ENCODE results near the gene ZNF492.
"Not testable (repeated sequence)": the region's sequence is repeated elsewhere in the genome, so short reads cannot be mapped to it uniquely, and the experiment has no call there.

Gene ZNF492

GRCh38 chr19:22633706-22634449, at the start of gene ZNF492:
TSS of gene ZNF492 (plus strand) at chr19:22634324. CDS start at chr19:22653400, 19,076 bp downstream.
- not testable (repeated sequence) for DNase-seq

GRCh38 chr19:22595422-22595821, 38.7 kb upstream of the ZNF492 start:
- DNase-seq: no peak

DNA sequence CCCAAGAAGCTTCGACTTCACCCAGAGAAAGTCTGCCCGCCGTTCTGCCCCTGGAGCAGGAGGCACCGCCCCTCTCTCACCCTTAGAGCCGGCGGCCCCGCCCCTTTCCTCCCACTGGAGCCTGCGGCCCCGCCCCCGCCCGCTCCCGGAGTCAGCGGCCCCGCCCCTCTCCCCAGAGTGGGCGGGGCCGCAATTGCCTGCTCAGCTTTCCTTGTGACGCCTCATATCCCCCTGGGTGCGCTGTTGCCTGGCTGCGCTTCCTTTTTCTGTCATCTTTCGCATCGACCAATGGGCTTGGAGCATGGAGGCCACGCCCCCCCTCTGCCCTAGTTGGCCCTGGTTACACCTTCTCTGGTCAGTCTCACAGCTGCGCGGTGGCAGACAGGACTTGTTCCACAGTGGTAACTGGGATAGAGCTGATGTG, 38.2 kb upstream of the ZNF492 start:
- no peak for DNase-seq

DNA sequence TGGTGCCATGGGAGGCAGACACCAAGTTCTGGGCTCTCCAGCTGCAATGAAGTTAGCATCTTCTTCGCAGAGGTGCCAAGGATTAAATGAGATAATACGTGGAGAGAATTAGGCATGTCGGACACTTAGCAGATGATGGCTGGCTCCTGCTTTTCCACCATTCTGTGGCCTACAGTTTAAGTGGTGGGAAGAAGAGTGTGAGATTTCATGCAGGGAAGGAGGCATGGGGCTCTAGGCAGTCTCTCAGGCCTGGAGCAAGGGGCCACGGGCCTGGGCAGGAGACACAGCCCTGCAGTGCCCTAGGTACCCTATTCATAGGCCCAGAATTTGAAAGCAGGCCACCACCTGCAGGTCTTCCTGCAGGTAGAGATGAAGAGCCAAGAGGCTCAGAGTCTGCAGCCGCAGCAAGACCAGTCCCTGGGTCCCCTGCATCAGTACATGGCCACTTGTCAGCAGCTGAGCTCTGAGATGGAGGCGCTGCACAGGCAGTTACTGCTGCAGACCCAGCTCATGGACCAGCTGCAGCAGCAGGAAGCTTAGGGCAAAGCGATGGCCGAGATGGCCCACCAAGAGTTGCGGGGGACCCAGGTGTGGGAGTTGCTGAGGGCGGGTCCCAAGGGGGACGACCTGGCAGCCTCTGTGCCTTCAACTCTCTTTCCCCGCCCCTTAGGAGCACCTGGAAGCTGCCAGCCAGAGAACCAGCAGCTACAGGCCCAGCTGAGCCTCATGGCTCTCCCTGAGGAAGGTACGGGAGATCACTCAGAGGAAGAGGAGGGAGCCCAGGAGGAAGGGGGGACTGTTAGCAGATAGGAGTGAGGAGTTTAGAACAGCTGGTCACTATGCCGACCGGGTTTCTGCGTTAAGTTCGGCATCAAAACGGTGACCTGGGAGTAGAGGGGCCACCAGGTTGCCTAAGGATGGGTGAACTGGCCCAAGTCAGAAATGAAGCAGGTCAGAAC, 33.2 kb upstream of the ZNF492 start:
- no peak for DNase-seq

GRCh38 chr19:22601906-22602630, 32.1 kb upstream of the ZNF492 start:
- DNase-seq: no peak

GRCh38 chr19:22602631-22603272, 31.4 kb upstream of the ZNF492 start:
- DNase-seq: no peak

DNA sequence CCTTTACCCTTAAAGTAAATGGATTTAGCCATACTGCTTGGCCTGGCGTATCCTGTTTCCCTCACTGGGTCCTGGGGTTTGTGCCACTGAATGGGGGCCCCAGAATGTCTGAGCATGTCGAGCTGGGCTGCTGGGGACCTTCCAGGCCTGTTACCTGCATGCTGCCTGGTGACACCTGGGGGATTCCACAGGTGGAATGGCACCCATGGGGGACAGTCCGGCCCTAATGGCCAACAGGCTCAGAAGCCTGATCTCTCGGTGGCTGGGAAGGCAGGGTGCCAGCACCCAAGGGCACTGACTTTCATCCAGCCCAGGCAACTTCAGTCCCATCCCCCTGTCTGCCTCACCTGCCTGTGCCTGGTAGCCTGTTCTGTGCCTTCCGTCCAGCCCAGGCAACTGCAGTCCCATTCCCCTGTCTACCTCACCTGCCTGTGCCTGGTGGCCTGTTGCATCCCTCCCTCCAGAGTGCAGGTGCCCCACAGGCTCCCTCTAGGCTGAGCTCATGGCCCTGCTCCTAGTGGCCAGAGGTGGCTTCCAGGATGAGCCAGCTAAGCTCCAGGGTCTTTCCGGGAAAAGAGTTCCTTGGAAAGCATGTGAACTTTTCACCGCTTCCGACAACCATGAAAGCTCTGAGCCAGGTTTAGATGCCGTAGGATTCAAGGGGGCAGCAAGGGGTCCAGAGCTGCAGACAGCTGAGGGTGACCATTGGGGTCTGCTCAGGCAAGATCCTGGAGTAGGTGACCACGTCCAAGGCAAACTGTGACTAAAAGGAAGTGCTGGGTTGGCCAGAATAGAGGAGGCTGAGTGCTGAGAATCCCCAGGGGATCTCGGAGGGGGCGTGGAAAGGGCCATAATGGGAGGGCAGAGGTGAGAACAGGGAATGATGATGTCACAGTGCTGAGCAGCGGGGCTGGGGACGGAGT, 30.3 kb upstream of the ZNF492 start:
- DNase-seq: no peak

DNA sequence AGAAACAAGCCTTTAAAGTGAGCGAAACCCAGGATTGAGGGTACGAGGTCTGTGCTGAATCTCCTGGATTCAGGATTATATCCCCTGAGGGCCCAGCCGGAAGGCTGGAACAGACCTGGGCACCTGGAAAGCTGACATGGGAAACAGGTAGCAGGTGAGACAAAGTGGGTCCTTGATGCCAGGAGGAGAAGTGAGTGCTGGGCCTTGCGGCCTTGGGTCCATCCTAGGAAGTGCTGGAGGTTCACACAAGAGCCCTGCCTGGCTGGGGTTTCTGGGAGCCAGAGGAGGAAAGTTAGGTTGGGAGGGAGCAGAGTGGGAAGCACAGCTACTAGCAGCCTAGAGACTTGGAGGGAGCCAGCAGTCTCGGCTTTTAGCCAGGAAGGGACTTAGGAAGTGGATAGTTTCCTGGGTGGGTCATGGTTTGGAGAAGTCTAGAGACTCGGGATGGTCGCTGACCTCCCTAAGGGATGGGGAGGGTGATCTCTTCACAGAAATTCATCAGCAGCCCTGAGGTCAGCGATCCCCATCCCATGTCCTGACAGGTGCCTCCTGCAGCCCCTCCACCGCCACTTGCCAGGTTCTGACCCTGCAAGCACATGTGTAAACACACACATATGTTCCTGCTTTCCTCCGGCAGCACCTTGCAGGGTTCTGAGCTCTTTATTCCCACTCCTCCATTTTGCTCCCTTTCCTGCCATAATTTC, 29.4 kb upstream of the ZNF492 start:
- DNase-seq: no peak

GRCh38 chr19:22605275-22606211, 28.6 kb upstream of the ZNF492 start:
- no peak for DNase-seq

- no peak for DNase-seq
Observed at GRCh38 chr19:22606212-22606553, 27.9 kb upstream of the ZNF492 start.

- no peak for DNase-seq
Observed at GRCh38 chr19:22606954-22607652, 27.0 kb upstream of the ZNF492 start.

- no peak for DNase-seq
Observed at GRCh38 chr19:22607653-22608430, 26.3 kb upstream of the ZNF492 start.

DNA sequence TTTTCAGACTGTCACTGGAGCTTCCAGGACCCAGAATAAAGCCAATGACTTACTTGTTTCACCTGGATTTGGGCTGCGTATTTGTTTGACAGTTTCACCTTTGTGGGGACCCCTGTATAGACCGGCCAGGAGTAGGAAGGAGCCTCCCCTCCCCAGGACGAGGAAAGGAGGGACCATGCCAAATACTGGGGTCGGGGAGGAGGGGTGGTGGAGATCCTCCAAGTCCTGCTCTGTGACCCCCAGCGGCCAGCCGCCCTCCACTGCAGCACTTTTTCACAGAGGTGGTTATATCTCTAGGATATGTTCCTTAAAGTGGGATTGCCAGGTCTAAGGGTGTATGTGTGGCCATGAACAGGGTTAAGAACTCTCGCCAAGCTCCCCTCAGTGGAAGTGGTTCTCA, 25.7 kb upstream of the ZNF492 start:
- no peak for DNase-seq

DNA sequence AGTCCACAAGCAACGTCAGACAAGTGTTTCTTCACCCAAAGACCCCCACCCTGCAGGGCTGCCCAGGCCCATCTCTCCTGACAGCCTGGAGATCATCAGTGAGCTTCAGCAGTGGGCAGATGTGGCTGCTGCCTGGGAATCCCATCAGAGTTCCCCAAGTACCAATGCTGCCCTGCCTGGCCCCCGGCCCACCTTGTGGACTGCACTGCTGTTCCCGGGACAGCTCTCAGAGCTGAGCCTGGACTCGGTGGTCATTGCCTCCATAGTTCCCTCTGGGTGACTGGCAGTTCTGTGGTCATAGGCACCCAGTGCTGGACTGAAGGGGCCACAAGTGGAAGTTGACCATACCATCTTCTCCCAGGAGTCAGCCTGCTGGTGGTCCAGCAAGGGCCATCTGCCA, 24.5 kb upstream of the ZNF492 start:
- no peak for DNase-seq

DNA sequence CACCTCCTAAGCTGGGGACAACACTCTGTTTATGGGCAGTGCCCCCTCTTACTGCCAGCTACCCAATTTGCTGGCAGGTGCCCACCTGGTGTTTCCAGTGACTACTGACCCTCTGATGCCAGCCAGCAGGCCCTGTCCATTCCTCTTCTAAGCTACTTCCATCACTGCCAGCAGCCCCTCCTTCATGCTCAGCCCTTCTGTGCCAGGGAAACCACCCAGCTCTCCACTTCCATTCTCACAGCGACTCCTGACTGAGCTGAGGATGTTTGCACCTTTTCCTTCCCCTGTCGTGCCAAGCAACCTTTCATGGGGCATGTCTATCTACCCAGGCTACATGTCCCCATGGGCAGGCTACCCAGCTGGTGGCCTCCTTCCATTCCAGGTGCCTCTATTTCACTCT, 24.0 kb upstream of the ZNF492 start:
- DNase-seq: no peak

DNA sequence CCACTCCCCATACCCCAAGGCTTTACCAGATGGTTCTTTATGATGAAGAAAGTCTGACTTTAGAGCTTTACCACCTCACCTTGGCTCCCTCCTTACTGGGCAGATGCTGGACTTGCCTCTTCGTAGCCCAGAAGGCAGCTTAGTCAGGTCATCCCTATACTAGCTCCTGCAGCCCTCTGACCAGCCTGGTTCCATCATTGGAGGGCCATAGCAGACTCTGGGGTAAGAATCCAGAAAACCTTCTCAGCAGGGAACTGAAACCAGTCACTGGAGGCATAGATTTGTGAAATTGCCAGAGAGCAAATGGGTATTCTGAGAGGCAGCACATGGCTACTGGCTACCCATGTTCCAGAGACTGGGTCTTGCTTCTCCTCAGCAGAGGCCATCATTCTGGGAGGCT, 21.8 kb upstream of the ZNF492 start:
- DNase-seq: no peak

- no peak for DNase-seq
Observed at GRCh38 chr19:22616659-22617058, 17.5 kb upstream of the ZNF492 start.

DNA sequence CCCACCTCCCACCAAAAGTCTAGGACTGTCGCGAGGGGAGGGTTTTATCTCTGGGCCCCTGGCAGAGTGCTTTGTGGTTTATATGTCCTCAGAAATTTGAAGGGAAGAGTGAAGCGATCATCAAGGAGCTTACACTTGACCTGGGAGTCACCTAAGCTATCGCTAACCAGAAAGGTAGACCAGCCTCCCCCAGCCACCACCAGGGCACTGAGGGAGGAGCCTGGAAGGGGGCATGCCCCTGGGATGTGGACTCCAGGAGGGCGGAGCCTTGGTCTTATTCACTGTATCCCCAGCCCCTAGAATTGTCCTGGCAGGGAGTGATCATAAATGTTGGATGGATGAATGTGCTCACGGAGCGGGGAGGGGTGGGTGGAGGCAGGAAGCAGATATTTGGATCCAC, 16.9 kb upstream of the ZNF492 start:
- not testable (repeated sequence) for DNase-seq
